HG02981 (cell line): Measurements from ENCODE around the gene SLC30A7.

Experiments used
- ATAC-seq: cut with Tn5 transposase; IDR thresholded peaks from one replicate; pipeline ENCODE4 v1.9.1; 2021; ENCODE audit warnings: mild to moderate bottlenecking, moderate library complexity; ENCODE audit not compliant: unreplicated experiment

The SLC30A7 gene

DNA sequence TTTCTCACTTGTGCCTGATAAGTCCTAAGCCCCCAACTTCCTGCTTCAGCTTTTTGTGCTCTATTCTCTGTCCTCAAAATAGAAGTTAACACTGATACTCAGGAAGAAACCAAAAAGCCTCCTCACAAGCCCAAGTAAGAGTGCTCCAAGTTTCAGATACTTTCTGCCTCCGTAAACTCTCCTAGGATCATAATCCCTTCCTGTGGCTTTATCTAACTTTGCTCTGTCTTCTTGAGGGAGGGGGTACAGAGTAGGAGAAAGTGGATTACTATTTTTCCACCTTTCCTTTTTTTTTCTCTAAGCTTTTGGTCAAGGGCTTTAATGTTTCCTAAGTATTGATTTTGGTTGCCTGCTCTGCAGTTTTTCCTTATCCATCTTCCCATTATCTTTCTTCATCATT lies 75.1 kb downstream of the SLC30A7 start:
- no peak for ATAC-seq

- ATAC-seq: no peak
These were observed 76.3 kb downstream of the SLC30A7 start for GRCh38 chr1:100972185-100972584.

- ATAC-seq: no peak
These were observed 81.0 kb downstream of the SLC30A7 start for GRCh38 chr1:100976936-100977335.

DNA sequence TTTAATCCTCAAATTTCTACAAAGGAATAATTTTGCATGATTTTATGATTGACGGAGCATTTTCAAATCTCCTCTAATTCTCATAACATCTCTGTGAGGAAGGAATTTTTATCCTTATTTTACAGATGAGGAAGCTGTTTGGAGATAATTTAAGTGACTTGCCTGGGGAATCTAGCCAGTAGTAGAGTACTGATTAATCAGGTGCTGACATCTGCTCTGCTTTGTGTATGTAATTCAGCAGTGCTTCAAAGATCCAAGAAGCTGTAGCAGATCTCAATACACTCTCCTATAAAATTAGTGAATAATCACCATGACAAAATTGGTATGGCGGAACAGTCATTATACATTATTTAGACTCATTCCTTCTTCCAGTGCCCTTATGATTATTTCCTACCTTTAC lies 83.7 kb downstream of the SLC30A7 start:
- no peak for ATAC-seq

DNA sequence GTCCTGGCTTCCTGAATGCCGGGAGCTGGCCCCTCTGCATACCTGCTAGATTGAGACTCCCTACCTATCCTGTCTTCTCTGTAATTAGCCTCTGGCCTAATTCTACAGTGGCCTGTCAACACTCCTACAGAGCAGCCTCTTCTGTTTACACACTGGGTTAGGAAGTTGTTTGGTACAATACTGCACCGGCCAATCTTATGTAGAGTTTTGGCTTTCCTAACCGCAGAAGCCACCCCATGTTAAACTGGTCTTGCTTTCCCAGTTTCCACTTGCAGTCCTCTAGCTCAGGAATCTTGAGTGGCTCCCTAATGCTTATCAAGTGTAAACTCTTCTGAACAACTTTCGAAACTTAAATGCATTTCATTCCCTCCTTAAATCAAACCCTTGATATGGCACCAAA lies 86.9 kb downstream of the SLC30A7 start:
- no peak for ATAC-seq

- no peak for ATAC-seq
These were observed 92.2 kb downstream of the SLC30A7 start for GRCh38 chr1:100988121-100988520.

- no peak for ATAC-seq
These were observed 93.6 kb downstream of the SLC30A7 start for GRCh38 chr1:100989306-100990077.

DNA sequence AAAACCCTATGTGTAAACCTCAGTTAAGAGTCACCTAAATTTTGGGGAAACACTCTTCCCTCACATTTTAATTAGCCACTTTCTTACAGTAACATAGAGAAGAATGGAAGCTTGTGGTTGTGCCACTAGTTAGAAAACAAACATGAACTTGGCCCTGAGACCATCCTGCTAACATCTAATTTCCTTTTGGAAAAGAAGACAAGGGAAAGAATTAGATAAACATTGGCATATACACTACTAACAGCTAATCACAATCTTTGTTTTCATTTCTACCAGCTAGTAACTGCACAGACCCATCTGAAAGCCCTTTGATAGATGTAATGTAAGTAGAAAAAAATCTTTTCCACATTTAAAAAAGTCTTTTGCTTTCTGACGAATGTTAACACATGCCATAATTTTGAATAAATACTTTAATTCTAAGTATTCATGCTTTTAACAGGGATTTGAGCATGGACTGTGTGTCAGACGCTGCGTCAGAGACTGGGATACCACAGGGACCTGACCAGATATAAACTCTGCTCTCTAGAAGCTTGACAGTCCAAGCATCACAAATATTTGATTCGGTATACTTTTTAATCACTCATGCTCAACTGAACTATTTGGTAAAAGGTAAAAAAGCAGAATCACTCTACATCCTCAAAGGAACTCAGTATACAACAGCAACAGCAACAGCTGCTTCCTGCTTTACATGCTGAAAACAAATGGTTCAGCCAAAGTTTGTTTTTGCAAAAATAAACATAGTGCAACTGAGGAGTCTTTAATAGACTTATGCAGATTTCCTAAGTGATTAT lies 99.5 kb downstream of the SLC30A7 start:
- no peak for ATAC-seq

- ATAC-seq: no peak
These were observed 102.5 kb downstream of the SLC30A7 start for GRCh38 chr1:100998426-100998825.

DNA sequence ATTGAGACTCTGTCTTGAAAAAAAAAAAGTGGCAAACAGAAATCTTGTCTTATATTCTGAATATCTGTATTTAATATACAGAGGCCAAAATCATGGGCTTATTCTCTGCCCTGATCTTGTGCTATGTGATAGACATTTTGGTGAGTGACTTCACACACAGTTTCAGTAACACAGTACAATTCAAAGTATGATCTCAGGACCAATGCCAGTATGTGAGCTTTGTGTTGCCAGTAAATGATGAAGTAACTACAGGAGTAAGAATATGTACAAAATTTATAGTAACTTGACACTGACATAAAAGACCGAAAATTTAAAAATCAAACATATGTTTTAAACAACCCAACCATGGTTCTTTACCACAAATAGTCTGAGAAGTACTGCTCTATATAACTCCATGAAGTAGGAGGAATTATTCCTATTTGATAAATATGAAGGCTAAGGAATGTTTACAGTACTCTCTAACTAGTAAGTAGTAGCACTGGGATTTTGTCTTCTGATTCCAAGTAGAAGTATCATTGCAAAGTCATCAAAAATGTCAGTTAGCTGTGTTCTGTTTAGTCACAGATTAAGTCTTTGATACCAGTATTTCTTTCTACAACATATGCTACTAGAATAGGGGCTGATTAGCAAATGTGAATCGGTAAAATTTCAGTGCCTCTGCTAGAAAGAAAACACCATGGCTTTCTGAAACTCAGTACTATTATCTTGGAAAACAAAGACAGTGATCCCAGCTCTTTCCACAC lies 104.4 kb downstream of the SLC30A7 start:
- no peak for ATAC-seq

- no peak for ATAC-seq
These were observed 106.7 kb downstream of the SLC30A7 start for GRCh38 chr1:101002551-101002950.

GRCh38 chr1:101003012-101003650 lies 107.2 kb downstream of the SLC30A7 start:
- no peak for ATAC-seq

DNA sequence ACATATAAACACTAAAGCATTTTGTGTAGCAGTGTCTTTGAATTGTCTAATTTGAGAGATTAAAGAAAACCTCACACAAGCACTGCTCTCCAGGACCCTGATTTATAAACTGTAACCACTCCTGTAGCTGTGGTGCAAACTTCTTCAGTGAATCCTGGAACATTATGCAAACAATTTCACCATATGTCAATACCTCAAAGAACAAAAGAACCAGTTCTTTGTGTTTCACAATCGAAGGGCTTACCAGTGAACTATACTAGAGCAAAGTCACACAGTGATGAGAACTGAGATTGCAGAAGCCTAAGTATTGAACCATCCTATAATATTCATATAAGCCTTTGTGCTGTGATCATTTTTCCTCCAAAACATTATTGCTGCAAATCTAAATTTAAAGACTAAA lies 108.2 kb downstream of the SLC30A7 start:
- no peak for ATAC-seq

- ATAC-seq: no peak
These were observed 108.8 kb downstream of the SLC30A7 start for GRCh38 chr1:101004670-101005069.

- no peak for ATAC-seq
These were observed 109.3 kb downstream of the SLC30A7 start for GRCh38 chr1:101005183-101005582.

- ATAC-seq: no peak
These were observed 110.0 kb downstream of the SLC30A7 start for GRCh38 chr1:101005871-101006270.

- no peak for ATAC-seq
These were observed 110.7 kb downstream of the SLC30A7 start for GRCh38 chr1:101006553-101006952.

- ATAC-seq: no peak
These were observed 112.4 kb downstream of the SLC30A7 start for GRCh38 chr1:101008229-101008834.

DNA sequence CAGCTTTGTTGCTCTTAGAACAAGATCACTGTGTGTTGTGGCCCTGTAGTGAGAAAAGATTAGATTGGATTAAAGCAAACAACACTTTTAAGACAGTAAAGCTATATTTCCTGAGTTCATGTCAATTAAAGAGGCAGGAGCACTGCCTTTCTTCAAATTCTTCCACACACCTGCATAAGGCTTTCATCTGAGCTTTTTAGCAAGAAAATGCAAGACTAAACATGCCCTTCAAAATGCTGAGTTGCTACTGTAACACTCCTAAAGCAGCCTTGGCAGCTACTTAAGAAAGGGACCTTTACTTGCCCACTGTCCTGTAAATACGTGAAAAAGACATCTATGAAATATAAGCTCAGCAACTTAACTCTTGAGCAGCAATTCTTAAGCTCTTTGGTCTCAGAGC lies 117.9 kb downstream of the SLC30A7 start:
- ATAC-seq: no peak

DNA sequence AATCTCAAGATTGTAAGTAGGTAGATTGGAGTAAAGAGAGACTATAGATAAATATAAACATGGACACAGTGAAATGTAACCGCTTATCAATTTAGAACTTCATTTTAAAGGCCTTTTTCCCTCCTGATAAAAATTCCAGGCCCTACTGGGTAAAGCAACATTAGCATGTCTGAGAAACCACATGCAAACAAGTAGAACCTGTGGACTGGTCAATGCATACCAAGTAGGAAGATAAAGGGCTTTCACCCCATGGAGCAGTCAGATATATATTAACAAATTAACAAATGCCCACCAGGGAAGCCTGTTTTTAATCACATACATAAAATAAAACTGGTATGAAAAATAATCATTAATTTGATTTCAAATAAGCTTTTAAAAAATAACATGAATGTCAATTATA lies 121.6 kb downstream of the SLC30A7 start:
- no peak for ATAC-seq

GRCh38 chr1:101022294-101022693 lies 126.4 kb downstream of the SLC30A7 start:
- no peak for ATAC-seq
